Smooth muscle cell of trachea (primary cell): ENCODE measurements around the gene UBA52. TPM values are rescaled to one million over a fixed set of nuclear protein-coding genes. Genes with fewer than 3 reads are reported as not detected.

Experiments
- total RNA-seq: library from RNA; depleted of rRNA; stranded (reverse); fragments of >200 nt; gene quantifications from 2 replicates; pipeline ENCODE4 v1.2.1, GENCODE V29; 2014

UBA52 gene
- 690 and 1,149 TPM in 2 replicates for total RNA-seq

DNA sequence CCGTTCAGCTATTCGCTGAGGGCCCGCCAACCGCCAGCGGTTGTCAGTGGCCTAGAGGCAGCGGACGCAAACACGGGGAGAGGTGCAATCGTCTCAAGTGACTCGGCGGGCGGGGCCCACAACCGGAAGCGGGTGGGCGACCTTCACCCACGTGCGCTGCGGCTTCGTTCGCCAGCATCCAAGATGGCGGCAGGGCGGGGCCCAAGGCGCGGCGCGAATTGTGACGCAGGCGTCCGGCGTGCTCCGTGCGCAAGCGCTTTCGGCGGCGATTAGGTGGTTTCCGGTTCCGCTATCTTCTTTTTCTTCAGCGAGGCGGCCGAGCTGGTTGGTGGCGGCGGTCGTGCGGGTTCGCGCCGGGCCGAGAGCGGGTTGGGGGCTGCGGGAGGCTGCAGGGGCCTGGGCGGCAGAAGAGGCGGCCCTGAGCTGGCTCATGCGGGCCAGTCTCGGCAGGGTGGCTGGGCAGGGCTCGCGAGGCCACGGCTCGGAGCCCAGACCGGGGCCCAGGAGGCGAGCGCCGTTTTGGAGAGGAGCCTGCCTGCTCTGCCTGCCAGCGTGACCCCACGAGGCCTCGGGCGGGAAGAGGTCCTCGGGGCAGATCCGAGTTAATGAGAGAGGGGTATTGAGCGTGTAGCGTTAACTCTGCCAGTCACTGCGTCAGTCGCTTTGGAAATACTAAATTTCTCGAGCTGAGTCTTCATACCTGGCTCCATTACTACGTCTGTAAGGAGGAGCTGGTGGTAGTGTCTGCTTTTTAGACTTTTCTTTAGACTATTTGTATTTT, at the start of gene UBA52:
TSS of gene UBA52 (plus strand) at position 294 of the 781 bp plus-strand sequence. CDS start 1,444 bp downstream, outside the sequence.

DNA sequence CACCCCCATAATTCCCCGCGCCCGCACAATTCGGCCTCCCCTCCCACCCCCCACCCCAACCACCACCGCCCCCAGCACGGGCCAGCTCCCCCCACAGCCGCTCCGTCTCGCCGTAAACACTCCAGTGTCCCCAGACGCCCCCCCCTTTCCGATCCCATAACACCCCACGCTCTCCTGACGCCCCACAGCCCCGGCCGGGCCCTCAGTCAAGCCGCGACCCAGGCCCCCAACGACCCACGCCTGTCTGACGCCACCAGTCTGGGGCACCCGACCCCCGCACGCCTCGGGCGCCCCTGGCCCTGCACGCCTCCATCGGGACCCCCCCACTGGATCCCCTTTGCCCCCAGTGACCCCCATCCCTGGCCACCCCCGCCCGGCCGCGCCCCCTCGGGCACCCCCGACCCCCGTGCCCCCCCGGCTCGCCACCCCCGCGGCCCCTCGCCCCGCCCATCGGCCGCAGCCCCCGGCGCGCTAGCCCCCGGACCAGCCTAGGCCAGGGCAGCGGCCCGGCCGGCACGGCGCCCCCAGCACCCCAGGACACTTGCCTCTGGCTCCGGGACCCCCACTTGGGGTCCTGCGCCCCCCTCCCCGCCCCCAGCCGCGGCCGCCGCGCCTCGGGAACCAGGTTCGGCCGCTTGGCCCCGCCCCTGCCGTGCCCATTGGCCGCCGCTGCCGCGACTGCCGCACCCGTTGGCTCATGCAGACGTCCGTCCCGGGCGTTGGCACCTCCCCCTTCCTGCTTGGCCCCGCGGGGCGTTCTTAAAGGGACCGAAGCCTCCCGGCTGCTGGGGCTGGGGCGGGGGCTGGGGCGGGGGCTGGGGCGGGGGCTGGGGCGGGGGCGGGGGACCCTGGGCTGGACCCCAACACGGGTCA, 28.5 kb upstream of the UBA52 start, which contains the start of gene FKBP8:
TSS of gene FKBP8 (minus strand) at position 633 of the 873 bp plus-strand sequence. CDS start 1,603 bp downstream, outside the sequence.

DNA sequence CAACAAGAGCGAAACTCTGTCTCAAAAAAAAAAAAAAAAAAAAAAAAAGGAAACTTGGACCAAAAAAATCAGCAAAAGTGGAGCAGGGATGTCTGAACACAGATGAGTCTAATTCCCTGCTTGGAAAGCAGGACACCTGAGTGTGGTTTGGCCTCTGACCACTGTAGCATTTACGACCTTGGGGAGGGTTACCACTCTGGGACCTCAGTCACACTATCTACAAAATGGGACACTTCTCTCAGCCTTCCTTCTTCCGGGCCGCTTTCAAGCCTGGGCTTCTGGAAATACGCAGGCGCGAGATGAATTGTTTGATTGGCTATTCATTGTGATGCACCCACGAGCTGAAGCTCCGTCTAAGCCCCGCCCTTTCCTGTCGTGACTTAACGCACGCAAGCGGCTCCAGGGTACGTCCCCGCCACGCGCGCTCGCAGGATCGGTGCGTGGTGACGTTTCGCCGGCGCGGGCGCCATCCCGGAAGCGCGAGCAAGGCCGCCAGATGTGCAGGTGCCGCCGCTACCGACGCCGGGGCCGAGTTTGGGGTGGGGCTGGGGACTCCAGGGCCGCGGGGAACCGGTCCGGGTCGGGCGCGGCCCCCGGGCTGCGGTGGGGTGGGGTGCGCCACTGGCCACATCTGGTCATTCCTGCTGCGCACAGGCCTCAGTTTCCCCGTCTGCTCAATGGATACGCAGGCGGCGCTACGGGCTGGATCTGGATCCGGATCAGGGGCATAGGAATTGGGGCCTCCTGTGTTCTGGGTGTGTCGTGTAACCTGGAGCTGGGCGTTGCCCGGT, 14.1 kb upstream of the UBA52 start, which contains the start of gene KXD1:
TSS of gene KXD1 (plus strand) at position 460 of the 791 bp plus-strand sequence. CDS start 4,187 bp downstream, outside the sequence.

DNA sequence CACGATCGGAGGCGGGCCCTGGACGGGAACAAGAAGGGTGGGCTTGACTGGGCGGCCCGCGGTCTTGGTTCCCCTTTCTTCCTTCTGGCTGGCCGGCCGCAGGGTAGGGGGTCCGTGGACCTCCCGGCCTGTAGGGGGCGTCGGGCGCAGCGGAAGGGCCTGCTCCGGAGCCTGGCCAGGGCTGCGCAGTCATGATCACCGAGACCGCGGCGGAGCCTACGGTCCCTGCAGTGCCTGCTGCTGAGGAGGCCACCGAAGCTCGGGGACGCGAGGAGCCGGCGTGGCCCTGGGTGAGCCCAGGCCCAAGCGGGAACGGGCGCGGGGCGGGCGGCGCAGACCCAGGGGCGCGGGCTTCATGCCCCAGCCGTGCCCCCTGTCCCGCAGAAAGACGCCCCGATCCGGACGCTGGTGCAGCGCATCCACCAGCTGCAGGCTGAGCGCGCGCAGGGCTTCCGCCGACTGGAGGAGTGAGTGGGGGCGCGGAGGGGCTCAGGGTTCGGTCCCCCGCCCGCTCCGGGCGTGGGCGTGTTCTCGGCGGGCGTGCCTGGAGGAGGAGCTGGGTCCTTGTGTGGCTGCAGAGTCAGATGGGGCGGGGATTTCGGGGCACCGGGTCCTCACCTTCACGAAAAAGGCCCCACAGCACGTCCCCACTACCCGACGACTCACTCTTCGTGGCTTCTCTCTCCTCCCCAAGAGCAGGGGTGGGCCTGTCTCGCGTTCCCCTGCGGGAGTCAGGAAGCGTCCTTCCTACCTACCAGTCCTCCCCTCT, 17.1 kb downstream of the UBA52 start, which contains the start of gene REX1BD:
TSS of gene REX1BD (plus strand) at position 188 of the 769 bp plus-strand sequence. CDS start at position 192, 4 bp downstream.

DNA sequence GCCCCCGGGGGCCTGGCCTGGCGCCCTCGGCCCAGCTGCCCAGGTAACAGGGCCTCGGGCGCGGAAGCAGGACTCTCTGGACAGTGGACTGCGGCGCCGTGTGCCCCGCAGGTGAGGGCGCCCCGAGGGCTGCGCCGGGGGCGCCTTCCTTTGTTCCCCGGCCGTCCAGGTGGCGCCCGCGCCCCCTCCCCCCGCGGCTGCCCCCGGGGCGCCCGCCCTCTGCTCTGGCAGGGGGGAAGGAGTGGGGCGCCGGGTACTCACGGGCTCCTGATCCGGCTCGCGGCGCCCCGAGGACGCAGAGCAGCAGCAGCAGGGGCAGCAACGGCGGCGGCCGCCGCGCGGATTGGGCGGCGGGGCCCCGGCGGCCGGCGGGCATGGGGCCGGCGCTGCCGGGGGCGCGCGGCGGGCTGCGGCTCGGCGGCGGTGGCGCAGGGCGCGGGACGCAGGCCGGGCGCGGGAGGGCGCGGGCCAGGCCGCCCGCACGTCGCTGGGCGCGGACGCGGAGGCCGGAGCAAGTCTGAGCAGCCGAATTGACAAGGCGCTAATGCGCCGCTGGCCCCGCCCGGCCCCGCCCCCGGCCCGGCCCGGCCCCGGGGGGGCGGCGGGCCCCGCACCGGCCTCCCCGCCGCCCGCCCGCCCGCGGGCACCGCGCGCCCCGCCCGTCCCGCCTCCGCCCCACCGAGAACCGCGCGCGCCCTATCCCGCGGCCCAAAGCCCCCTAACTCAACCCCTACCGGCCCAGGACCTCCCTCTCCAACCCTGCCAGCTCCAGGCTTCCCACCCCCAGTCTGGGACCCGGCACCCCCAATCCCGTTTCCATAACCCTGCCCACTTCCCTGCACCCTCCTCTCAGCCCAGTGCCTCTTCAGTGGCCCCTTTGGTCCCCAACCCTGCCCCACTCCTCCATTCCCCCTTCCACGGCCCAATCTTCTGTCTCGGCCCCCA, 34.9 kb downstream of the UBA52 start, which contains the start of gene CRLF1:
TSS of gene CRLF1 (minus strand) at position 519 of the 945 bp plus-strand sequence. CDS start at position 376, 143 bp downstream.

DNA sequence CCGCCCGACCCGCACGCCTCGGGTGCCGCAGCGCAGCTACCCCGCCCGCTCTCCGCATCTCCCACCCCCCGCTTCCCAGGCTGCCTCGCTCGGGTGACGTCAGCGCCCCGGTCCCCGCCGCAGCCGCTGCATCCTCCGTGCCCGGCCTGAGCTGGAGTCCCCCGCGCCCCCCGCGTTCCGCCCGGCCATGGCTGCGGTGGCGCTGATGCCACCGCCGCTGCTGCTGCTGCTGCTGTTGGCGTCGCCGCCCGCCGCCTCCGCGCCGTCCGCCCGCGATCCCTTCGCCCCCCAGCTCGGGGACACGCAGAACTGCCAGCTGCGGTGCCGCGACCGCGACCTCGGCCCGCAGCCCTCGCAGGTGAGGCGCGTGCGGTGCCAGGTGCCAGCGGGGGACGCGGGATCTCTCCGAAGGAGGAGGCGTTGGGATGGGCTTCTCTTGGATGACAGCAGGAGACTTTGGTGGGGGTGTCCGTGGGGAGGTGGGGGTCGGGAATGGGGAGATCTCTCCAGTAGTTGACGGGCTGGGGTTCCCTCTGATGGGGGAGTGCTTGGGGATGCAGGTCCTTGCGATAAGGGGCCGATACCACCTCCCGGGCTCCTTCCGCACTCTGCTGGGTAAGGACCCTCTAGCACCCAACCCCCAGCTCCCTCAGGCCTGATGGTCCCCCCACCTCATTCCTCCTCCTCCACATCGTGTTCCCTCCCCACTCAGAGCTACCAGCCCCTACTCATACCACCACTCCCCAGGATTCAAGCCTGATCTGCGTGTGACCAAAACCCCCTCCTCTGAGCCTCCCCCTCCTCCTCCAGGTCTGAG, 41.3 kb downstream of the UBA52 start, which contains the start of gene TMEM59L:
TSS of gene TMEM59L (plus strand) at position 99 of the 817 bp plus-strand sequence. CDS start at position 188, 89 bp downstream.

Other genes starting within 250 kb of the UBA52 start
- gene LSM4, start 248.8 kb upstream of the UBA52 start, total RNA-seq: 131 and 245 TPM in 2 replicates
- gene PGPEP1, start 231.3 kb upstream of the UBA52 start, total RNA-seq: 39.9 and 82.7 TPM in 2 replicates
- 37.7 and 138 TPM in 2 replicates for gene GDF15, start 185.7 kb upstream of the UBA52 start, total RNA-seq
- 0.15 and 0.50 TPM in 2 replicates for gene LRRC25, start 174.2 kb upstream of the UBA52 start, total RNA-seq
- gene SSBP4, start 152.5 kb upstream of the UBA52 start, total RNA-seq: 69.7 and 112 TPM in 2 replicates
- gene ISYNA1, start 133.7 kb upstream of the UBA52 start, total RNA-seq: 8.1 and 26.5 TPM in 2 replicates
- gene ELL, start 49.8 kb upstream of the UBA52 start, total RNA-seq: 12.9 and 18.7 TPM in 2 replicates
- 282 and 430 TPM in 2 replicates for gene FKBP8, start 28.3 kb upstream of the UBA52 start, total RNA-seq
- 93.1 and 122 TPM in 2 replicates for gene KXD1, start 14.0 kb upstream of the UBA52 start, total RNA-seq
- 49.8 and 63.1 TPM in 2 replicates for gene REX1BD, start 16.9 kb downstream of the UBA52 start, total RNA-seq
- gene CRLF1, start 34.9 kb downstream of the UBA52 start, total RNA-seq: 9.5 and 28.8 TPM in 2 replicates
- gene TMEM59L, start 41.0 kb downstream of the UBA52 start, total RNA-seq: 0.29 and 4.6 TPM in 2 replicates
- gene KLHL26, start 65.2 kb downstream of the UBA52 start, total RNA-seq: 8.3 and 16.7 TPM in 2 replicates
- 2.6 and 6.8 TPM in 2 replicates for gene CRTC1, start 111.8 kb downstream of the UBA52 start, total RNA-seq
- gene COMP, start 219.4 kb downstream of the UBA52 start, total RNA-seq: 0.15 and 0.17 TPM in 2 replicates